Measurements from ENCODE around the gene SORBS2.

SORBS2 gene

DNA sequence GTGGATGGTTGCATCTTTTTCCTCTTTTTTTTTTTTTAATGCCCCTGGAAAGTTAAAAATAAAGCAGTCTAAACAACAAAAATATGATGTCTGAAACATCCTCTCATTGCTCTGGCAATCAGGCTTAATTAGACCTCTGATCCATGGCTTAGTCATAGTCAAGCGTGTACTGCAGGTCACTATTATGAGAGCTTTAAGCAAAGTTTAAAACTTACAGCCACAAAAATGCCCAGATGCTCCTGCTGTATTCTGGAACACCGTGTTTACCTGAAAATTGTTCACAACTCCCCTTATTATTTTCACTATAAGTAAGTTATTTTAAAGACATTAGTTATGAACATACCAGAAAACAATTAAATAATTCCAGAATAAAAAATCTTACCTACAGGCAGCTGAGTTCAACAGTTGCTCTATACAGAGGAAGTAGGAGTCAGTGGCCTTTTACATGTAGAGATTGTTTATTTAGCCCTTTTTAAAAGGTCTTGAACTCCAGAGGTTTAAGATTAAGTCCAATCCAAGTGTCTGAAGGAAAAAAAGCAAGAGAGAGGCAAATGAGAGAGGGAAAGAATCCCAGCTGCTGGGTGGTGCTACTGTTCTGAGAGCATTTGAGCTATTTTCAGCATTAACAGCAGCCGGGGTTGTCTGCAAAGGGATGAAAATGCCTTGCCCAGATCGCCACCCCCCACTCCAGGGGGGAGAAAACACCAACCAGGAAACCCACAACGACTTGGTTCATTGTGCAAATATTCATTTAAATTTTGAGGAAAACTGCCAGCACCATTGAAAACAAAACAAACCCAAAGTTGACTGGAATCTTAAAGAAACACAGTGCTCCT, 36.9 kb downstream of the SORBS2 start:
- no peak for DNase-seq (ENCODE audit: low read depth in 2 of 2)

DNA sequence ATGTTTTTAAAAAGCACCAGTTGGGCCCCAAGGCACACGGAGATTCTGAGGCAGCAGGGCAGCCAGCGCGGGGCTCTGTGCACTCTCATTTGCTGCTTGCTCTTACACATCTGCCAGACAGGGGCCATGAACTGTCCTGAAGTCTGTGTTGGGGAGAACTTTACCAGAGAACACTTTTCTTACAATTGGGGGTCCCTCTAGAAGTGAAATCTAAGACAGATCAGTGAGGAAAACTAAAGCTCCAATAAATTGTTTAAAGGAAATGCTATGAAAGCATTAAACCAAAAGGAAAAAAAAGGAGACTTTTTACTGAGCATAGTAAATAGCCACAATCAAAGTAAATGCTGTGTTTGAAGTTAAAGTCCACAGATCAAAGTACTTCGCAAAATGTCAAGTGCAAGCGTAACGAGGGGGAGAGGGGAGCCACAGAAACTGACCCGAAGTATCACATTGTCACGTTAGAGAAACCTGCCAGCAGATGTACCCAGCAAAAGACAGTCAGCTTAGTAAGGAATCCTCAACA, 37.8 kb downstream of the SORBS2 start:
- DNase-seq (ENCODE audit: low read depth in 2 of 2): no peak

DNA sequence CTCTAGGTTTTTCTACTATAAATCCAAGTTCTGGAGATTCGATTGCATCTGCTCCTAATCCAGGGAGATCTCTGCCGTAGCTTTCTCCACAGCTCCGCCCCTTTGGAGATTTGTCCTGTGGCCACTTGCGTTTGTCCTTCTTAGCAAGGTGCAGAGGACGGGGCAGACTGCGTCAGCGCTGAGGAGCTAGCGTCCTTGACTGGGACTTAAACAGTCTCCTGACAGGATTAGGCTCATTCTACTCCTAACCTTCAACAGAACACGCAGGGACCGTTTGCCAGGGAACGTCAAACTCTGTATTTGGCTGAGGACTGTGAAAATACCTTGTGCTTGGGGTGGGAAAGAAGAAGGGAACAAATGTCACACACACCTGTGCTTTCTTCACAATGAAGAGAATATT, 38.6 kb downstream of the SORBS2 start:
- no peak for DNase-seq (ENCODE audit: low read depth in 2 of 2)

DNA sequence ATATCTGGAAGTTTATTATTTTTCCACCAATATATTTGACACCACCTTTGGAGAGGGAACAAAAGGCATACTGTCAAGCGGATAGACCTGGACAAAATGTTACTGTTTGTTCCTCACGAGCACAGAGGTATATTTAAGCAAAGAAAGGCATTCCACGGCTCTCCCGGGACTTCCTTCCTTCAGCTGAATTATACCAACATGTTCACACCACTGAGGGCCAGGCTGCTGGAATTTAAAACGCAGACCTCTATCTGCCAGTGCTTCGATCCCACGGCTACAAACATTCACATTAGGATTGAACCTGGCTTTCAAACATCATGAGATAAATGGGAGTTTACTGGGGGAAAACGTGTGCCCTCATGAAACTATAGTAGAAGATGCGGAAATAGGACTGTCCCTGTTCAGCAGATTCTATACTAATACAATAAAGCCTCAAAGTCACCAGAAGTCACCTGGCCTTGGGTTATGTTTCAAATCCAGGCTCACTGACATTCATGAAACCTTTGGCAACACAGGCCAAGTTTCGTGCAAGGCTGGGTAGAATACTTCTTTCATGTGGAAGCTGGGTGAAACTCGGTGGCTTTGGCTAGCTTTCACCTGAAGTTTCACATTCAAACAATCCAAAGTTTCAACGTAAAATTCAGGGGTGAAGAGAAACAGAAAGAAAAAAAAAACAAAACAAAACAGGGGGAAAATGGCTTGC, 39.5 kb downstream of the SORBS2 start:
- no peak for DNase-seq (ENCODE audit: low read depth in 2 of 2)

DNA sequence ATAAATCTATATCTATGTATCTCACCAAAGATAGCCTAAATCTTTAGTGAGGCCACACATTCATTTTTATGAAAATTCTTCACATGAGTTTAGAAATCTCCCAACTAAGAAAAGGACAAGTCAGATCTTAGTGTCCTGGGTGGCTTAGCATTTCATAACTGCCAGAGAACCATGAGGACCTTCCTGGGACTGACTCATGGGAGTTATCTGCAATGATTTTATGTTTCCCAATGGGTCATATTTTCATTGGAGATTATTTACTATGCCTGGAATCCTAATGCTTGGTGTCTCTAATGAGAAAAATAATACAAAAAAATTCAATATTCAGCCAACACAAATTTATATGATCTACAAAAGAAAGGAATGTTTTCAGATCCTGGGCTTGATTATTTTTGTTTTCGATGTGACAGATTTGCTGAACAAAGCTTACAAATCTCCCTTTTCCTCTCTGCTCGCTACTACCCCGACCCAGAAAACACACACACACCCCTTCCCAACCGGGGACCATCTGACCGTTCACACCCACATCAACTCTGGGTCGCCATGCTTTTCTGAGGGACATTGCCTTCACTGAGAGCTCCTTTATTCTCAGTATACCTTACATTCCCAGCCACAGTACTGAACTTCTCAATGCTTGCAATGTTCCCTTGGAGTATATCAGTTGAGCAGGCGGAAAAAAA, 40.1 kb downstream of the SORBS2 start:
- DNase-seq (ENCODE audit: low read depth in 2 of 2): no peak

- DNase-seq (ENCODE audit: low read depth in 2 of 2): no peak
Observed at GRCh38 chr4:185767528-185767927, 44.5 kb downstream of the SORBS2 start.

GRCh38 chr4:185764876-185765275, 47.1 kb downstream of the SORBS2 start:
- no peak for DNase-seq (ENCODE audit: low read depth in 2 of 2)

DNA sequence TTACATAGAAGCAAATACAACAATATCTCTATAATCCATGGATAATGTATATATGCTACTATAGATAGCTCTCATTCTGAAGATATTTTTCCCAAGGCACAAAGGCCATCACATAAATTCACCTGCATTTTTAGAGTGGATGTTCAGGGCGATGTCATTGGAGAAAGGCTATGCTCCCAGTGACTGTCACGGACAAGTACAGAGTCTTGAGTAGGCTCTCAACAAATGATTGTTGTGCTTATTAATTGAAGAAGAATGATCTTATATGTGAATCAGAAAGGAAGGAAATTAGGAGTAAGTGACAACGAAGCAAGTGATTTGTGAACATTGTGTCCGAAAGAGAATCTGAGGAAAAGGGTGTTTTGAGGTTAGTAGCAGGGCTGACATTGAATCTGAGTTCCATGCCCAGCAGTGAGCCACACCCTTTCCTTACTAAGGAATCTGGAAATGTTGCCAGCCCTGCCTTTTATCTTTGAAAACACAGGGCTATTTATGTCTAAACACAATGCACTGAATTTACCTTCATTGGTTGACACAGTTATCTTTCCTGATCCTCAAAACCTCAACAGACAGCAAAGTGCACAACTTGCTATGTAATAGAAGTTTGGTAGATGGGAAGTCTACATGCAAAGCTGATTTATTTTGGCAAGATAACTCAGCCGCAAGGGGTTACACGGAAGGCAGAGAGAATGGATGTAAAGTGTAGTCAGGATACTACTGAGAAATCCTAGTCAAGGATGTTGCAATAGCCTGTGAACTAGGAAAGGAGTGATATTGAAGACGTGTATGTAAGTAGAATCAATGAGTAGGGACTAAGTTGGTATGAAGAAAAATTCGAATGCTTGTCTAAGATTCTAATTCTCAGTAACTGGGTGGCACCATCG, 50.4 kb downstream of the SORBS2 start:
- DNase-seq (ENCODE audit: low read depth in 2 of 2): no peak

DNA sequence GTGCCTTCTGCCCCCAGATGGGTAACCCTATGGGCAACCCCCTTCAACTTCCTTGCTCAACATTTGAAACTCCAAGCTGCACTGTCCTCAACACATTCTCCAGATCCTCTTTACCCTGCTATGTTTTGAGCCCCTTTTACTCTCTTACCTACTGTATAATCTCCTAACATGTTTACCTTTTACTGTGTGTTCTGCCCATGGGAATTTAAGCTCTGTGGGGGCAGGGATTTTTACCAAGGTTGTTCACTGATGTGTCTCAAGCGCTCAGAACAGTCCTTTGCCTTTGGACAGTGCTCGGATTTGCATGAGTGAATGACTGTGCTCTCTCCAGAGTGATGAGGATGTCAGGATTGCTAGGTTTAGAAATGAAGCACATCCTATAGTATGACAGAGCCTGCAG, 53.2 kb downstream of the SORBS2 start:
- DNase-seq (ENCODE audit: low read depth in 2 of 2): no peak

DNA sequence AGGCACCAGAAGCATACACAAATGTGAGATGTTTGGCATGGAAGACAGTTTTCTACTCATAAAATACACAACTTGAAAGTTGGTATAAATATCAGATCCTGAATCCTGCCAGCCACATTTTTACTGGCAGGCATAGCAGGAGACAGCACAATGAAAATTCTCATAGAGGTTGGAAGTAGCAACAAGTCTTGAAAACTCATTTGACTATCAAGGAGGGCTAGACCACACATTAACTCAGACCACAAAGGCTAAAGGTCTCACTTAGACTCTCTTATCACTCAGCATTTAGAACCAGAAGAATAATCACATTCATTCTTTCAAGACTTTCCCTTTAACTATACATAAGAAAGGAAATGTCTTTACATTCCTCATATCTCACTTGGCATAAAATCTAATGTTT, 56.5 kb downstream of the SORBS2 start:
- no peak for DNase-seq (ENCODE audit: low read depth in 2 of 2)

DNA sequence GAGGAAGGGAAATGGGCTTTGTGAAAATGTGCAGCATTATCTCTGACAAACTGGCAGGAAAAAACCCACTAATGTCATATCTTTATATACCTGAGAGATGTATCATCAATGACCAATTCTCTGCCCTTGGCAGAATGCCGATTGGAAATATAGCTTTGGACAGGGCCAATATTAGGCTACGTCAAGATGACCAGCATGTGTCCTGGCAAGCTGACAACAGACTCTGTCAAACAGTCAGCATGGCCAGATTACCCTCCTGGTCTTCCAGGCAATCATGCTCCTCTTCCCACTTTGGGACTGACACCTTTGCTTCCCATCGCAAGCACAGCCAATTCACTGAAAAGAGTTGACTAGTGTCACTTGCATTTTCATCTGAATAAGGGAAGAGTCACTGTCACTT, 57.0 kb downstream of the SORBS2 start:
- no peak for DNase-seq (ENCODE audit: low read depth in 2 of 2)

DNA sequence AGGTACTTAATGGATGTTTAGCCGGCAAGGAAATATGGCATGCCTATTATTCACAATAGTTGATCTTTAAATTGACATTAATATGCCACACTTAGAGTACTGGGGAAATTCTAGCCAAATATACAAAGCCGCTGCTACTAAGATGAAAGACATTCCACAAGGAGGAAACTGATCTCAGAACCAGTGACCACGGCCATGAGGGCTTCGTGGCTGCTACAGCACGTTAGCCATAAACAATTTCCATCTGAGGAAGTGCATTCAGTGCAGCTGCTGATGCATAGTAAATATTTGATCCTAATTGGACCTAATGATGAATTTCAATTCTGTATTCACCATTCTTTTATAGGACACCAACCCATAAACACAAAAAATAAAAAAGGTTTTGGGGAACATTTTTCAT, 59.1 kb downstream of the SORBS2 start:
- DNase-seq (ENCODE audit: low read depth in 2 of 2): no peak

DNA sequence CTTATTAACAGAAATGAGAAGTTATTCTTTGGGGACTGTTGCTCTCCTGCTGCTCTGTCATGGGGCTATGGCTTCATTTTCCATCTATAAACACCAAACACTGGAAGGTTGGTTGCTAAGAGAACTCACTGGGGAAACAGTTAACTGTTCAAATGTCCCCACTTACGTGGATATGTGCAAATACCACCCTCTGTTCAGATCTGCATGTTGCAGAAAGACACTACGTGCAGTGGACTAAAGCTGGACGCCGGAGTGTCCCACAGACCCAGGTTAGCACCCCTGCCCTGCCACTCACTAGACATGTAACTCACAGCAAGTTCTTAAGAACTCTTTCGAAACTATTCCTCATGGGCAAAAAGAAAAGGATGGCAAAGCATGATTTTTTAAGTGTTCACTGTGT, 62.1 kb downstream of the SORBS2 start:
- DNase-seq (ENCODE audit: low read depth in 2 of 2): no peak

- no peak for DNase-seq (ENCODE audit: low read depth in 2 of 2)
Observed at GRCh38 chr4:185748901-185749390, 63.0 kb downstream of the SORBS2 start.

DNA sequence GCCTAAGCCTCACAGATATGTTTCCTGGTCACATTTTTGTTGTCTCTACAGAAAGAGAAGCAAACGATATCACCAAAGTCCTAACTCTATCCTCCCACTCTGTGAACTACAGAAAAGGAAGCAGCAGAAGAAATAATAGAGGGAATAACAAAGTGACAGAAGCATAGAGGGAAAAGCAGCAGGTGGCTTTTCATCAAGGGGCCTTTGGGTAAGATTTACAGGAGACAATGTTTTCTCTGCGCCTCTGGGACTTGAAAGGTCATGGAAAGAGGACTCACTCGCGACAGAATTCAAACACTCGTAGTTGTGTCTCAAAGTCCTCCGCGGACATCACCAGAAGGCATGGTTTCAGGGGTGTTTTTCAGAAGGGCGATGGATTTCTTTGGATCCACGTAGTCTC, 66.1 kb downstream of the SORBS2 start:
- no peak for DNase-seq (ENCODE audit: low read depth in 2 of 2)

GRCh38 chr4:185744946-185745345, 67.0 kb downstream of the SORBS2 start:
- no peak for DNase-seq (ENCODE audit: low read depth in 2 of 2)

DNA sequence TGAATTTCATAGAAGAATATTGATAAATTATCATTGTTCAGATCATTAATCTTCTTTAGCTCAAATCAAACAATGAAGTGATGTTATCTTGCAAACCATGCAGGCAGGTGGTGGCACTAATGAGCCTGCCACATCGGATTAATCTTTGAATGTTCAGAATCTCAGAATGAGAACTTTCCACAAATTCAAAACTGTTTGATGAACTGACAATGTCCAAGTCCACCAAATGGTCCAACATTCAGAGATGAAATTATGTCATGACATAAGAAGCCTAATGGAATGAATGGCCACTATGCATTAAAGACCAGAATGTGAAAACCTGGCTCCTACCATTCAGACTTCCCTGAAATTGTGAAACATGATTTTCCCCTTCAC, 67.5 kb downstream of the SORBS2 start:
- DNase-seq (ENCODE audit: low read depth in 2 of 2): no peak

DNA sequence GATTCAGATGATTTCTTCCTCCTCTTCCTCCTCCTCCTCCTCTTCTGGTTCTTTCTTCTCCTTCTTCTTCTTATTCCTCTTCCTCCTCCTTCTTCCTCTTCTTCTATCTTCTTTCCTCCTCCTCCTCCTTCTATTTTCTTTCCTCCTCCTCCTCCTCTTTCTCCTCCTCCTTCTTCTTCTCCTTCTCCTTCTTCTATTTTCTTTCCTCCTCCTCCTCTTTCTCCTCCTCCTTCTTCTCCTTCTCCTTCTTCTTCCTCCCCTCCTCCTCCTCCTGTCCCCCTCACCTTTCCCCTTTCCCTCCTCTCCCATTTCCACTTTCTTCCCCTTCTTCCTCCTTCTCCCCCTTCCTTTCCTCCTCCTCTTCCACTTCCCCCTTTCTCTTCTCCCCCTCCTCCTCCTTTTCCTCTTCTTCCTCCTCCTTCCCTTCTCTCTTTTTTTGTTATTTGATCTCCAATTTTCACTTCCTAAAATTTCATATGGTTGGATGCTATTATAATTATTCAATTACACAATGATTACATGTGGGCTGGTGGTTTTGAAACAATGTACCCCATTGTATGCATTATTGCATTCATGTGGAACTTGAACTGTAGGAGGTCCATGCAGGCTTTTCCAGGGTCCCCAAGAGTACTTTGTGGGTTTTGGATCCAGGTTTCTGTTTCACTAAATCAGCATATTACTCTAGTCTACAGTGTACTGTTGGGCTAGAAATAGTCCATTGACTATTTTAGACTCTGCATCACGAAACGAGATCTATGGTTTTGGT, 68.1 kb downstream of the SORBS2 start:
- DNase-seq (ENCODE audit: low read depth in 2 of 2): no peak

GRCh38 chr4:185742766-185743165, 69.2 kb downstream of the SORBS2 start:
- no peak for DNase-seq (ENCODE audit: low read depth in 2 of 2)

GRCh38 chr4:185741795-185742194, 70.2 kb downstream of the SORBS2 start:
- no peak for DNase-seq (ENCODE audit: low read depth in 2 of 2)

- no peak for DNase-seq (ENCODE audit: low read depth in 2 of 2)
Observed at GRCh38 chr4:185740471-185740873, 71.5 kb downstream of the SORBS2 start.

All from stimulated activated CD8-positive, alpha-beta memory T cell treated with anti-CD3 and anti-CD28 coated beads, Interleukin-7, amount 100 ng/mL, for 1 hour (primary cell).